ENCODE data around the gene PELO. TPM values are rescaled to one million over a fixed set of nuclear protein-coding genes. Genes with fewer than 3 reads are reported as not detected.

Gene PELO
- total RNA-seq, 4 donors from 2014 or later, result 13.3 to 16.5 (median 13.9) TPM

DNA sequence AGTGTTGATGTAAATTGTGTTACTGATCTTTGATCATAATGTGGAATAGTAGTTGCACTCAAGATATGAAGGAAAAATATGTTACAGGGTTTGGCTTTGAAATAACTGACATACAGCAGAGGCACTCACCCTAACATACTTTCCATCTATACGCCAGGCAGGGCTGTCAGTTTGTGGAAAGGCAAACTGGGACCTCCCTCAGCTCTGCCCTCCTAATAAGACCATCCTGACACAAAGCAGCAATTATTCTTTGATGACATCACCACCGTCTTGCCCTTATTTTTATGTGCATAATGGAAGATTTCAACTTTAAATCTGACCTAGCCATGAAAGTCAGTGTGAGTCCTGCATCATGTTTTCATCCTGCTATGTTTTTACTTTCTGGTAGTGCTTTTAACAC lies 42.9 kb downstream of the PELO start:
- DNase-seq (ENCODE audit: low spot score in 2 of 2), result no peak
- intact Hi-C loops (cut with DNase I; ENCODE audit: low total_unique reads), result no loop called here
- TF ChIP-seq, protein P1, sequence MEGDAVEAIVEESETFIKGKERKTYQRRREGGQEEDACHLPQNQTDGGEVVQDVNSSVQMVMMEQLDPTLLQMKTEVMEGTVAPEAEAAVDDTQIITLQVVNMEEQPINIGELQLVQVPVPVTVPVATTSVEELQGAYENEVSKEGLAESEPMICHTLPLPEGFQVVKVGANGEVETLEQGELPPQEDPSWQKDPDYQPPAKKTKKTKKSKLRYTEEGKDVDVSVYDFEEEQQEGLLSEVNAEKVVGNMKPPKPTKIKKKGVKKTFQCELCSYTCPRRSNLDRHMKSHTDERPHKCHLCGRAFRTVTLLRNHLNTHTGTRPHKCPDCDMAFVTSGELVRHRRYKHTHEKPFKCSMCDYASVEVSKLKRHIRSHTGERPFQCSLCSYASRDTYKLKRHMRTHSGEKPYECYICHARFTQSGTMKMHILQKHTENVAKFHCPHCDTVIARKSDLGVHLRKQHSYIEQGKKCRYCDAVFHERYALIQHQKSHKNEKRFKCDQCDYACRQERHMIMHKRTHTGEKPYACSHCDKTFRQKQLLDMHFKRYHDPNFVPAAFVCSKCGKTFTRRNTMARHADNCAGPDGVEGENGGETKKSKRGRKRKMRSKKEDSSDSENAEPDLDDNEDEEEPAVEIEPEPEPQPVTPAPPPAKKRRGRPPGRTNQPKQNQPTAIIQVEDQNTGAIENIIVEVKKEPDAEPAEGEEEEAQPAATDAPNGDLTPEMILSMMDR (IDR thresholded peaks at IDR 0.05), result no peak

DNA sequence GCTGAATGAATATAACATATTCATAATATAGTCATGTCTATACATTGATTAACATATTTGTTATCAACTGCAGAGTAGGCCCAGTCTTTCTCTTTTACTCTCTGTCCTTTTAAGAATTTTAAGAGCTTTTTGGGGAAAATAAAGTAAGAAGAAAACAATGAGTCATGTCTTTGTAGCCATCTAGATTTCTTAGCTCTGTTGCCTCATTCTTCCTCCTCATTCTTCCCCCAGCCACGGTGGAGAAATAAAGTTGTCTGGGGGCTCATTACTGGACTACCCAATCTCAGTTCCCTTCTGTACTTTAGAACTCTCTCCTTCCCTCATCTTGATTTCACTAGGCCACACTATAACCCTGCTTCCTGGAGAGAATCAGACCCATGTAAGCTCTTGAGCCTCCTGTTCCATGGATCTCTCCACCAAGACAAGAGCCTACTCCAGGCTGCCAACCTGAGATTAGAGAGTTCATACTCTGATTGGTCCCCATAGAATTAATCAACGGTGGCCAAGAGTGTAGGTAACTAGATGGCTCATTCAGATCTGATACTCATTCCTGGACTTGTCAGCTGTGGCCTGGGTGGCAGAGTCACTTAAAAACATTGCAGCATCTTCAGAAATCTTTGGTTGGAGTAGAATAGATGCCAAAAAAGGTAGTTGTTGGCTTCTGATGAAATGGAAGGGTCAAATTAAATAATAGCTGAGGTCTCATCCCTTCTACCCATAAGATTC lies 44.2 kb downstream of the PELO start:
- no peak for DNase-seq (ENCODE audit: low spot score in 2 of 2)
- no peak overlapping the region for H3K4me3 ChIP-seq (ENCODE audit: low read depth, poor library complexity, severe bottlenecking)
- 73 to 84% methylated on average over 2 of the region's 2 CpGs for WGBS, 2 donors
- intact Hi-C loops (cut with DNase I; ENCODE audit: low total_unique reads), result no loop called here
- TF ChIP-seq, protein P1 (IDR thresholded peaks at IDR 0.05), result no peak
- TF ChIP-seq POLR2A (IDR thresholded peaks at IDR 0.05), result no peak

More for the DNA sequence above, 42.9 kb downstream of the PELO start:
- WGBS, 2 donors, result 69 to 83% methylated on average over 2 of the region's 2 CpGs
- no peak overlapping the region for H3K4me3 ChIP-seq (ENCODE audit: low read depth, poor library complexity, severe bottlenecking)

DNA sequence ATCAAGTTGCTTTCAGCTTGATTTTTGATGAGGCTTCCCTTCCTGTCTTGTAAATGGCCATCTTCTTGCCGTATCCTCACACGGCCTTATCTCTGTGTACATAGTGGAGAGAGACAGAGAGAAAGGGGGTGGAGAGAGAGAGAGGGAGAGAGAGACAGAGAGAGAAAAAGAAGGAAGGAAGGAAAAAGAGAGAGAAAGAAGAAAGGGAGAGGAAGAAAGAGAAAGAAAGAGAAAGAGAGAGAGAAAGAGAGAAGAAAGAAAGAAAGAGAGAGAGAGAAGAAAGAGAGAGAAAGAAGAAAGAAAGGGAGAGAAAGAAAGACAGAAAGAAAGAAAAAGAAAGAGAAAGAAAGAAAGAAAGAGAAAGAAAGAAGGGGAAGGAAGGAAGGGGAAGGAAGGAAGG lies 46.6 kb downstream of the PELO start:
- no peak overlapping the region for H3K4me3 ChIP-seq (ENCODE audit: low read depth, poor library complexity, severe bottlenecking)
- intact Hi-C loops (cut with DNase I; ENCODE audit: low total_unique reads), result no loop called here
- WGBS, 2 donors, result 95 to 100% methylated on average over 2 of the region's 2 CpGs
- DNase-seq (ENCODE audit: low spot score in 2 of 2), result no peak
- TF ChIP-seq, protein P1 (IDR thresholded peaks at IDR 0.05), result no peak
- no peak for TF ChIP-seq POLR2A (IDR thresholded peaks at IDR 0.05)

DNA sequence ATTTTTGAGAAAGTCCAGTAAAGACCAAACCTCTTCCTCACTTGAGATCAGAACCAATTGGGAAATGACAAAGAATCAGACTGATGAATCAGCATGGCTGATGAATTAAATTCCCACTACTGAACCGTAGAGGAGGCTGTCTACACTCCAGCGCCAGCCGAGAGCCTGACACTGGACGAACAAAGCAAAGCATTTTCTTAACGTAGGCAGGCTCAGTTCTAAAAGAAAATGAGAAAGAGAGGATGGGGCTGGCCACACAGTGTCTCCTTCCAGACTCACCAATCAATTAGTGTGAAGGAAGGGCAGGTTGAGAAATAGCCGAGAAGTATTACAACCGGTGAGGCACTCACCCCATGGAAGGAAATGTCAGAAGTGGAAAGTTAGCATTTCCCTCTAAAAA lies 49.4 kb downstream of the PELO start:
- intact Hi-C loops (cut with DNase I; ENCODE audit: low total_unique reads), result no loop called here
- H3K4me3 ChIP-seq (ENCODE audit: low read depth, poor library complexity, severe bottlenecking), result no peak overlapping the region
- WGBS, 2 donors, result 68 to 75% methylated on average over 7 of the region's 7 CpGs
- DNase-seq (ENCODE audit: low spot score in 2 of 2), result no peak
- no peak for TF ChIP-seq POLR2A (IDR thresholded peaks at IDR 0.05)
- TF ChIP-seq, protein P1 (IDR thresholded peaks at IDR 0.05), result no peak

Other genes starting within 250 kb of the PELO start
- 10 to 100 TPM in 1 of 4 donors, 1 to 10 TPM in 3; 2.4 to 10.7 (median 5.4) TPM for gene ITGA1, start within 50 bp of the PELO start, total RNA-seq
- 10 to 100 TPM; 28.6 to 36.7 (median 34.1) TPM for gene ITGA2, start 201.4 kb downstream of the PELO start, total RNA-seq